HCT116 (cell line): ENCODE results near the gene SLCO4A1.

ENCODE experiments used
- ATF3 ChIP-seq: IDR thresholded peaks from 2 replicates; pipeline ENCODE4 v1.6.1; 2012
- CTCF ChIP-seq, 3 experiments: fragments of 200-600 bp in 1 of 3; sonication (generic) in 1 of 3; IDR thresholded peaks in 2 of 3; conservative IDR thresholded peaks in 1 of 3; 2 replicates each; pipeline ENCODE4 v1.5.1; 2012 to 2017; ENCODE audit warnings: low read depth in 2 of 3, low read length in 2 of 3, antibody characterized with exemption in 1 of 3, borderline replicate concordance in 1 of 3, control low read depth in 1 of 3, mild to moderate bottlenecking in 1 of 3, mixed read lengths in 1 of 3, mixed run types in 1 of 3, moderate library complexity in 1 of 3; ENCODE audit not compliant: insufficient read depth in 1 of 3
- EZH2 ChIP-seq: fragments of 200-600 bp; sonication (generic); IDR thresholded peaks from 2 replicates; pipeline ENCODE4 v1.6.1; 2017; ENCODE audit warnings: antibody characterized with exemption, mixed run types
- MAX ChIP-seq: IDR thresholded peaks from 2 replicates; pipeline ENCODE4 v1.6.1; 2012
- POLR2A ChIP-seq: IDR thresholded peaks from 2 replicates; pipeline ENCODE4 v1.7.0; 2011; ENCODE audit warnings: borderline replicate concordance; ENCODE audit not compliant: insufficient read depth, insufficient read length; ENCODE audit errors: extremely low read depth
- POLR2AphosphoS5 ChIP-seq: IDR thresholded peaks from 2 replicates; pipeline ENCODE4 v1.6.1; 2011; ENCODE audit warnings: mild to moderate bottlenecking, low read depth, low read length, moderate library complexity
- RAD21 ChIP-seq: IDR thresholded peaks from 2 replicates; pipeline ENCODE4 v1.6.1; 2012; ENCODE audit warnings: low read depth, mild to moderate bottlenecking
- SP1 ChIP-seq: IDR thresholded peaks from 2 replicates; pipeline ENCODE4 v1.6.1; 2012; ENCODE audit warnings: low read depth
- YY1 ChIP-seq: IDR thresholded peaks from 2 replicates; pipeline ENCODE4 v1.6.1; 2011; ENCODE audit warnings: low read length, low read depth, moderate library complexity, mild to moderate bottlenecking; ENCODE audit not compliant: insufficient replicate concordance; ENCODE audit errors: extremely low read depth
- ZNF274 ChIP-seq: fragments of 200-500 bp; sonication (Bioruptor generic); IDR thresholded peaks from 2 replicates; pipeline ENCODE4 v1.6.1; 2014; ENCODE audit warnings: mild to moderate bottlenecking, low read depth, low read length, inconsistent platforms

- TF ChIP-seq CTCF (IDR thresholded peaks at IDR 0.05 in 2 of 3, conservative IDR thresholded peaks at IDR 0.05 in 1 of 3; ENCODE audit: borderline replicate concordance in 1 of 3, insufficient read depth in 1 of 3, low read depth in 2 of 3, low read length in 2 of 3) (no peak), POLR2A (no peak), RAD21 (no peak), SP1 (no peak), ATF3 (no peak), POLR2AphosphoS5 (no peak), ZNF274 (no peak), EZH2 (no peak), YY1 (no peak), MAX (no peak)
Observed at GRCh38 chr20:62699296-62699695, 57.0 kb downstream of the SLCO4A1 start.
